Calu3 (cell line): ENCODE results near the gene RPL13A. TPM values are rescaled to one million over a fixed set of nuclear protein-coding genes. Genes with fewer than 3 reads are reported as not detected.

Experiments
- BruUV-seq: library from RNA; stranded (reverse); fragments of 400-500 nt; replicated peaks from 2 replicates; lab custom pipeline; 2021; lab: Mats Ljungman, UMichigan
- CTCF ChIA-PET: fragments of 300-600 bp; sonication (Branson Sonifier 250); formaldehyde crosslinking; loops from one replicate; lab custom pipeline; 2022; ENCODE audit warnings: antibody characterized with exemption; lab: Charles Lee
- DNase-seq: peaks from one replicate; pipeline ENCODE4 v3.0.0; 2022
- H3K27ac Mint-ChIP-seq: one replicate; pipeline ENCODE4 v1.8.0; 2022; ENCODE audit warnings: mixed read lengths; ENCODE audit not compliant: unreplicated experiment
- H3K27me3 Mint-ChIP-seq: one replicate; pipeline ENCODE4 v1.8.0; 2022; ENCODE audit warnings: mixed read lengths; ENCODE audit not compliant: unreplicated experiment
- H3K36me3 Mint-ChIP-seq: one replicate; pipeline ENCODE4 v1.8.0; 2022; ENCODE audit warnings: mild to moderate bottlenecking, moderate library complexity, mixed read lengths; ENCODE audit not compliant: insufficient read depth, unreplicated experiment
- H3K4me1 Mint-ChIP-seq: one replicate; pipeline ENCODE4 v1.8.0; 2022; ENCODE audit warnings: mild to moderate bottlenecking, low read depth, mixed read lengths; ENCODE audit not compliant: unreplicated experiment
- H3K4me3 Mint-ChIP-seq: one replicate; pipeline ENCODE4 v1.8.0; 2022; ENCODE audit warnings: mild to moderate bottlenecking, low read depth, moderate library complexity, mixed read lengths; ENCODE audit not compliant: unreplicated experiment
- H3K9me3 Mint-ChIP-seq: one replicate; pipeline ENCODE4 v1.8.0; 2022; ENCODE audit warnings: low read depth, mixed read lengths; ENCODE audit not compliant: unreplicated experiment
- CTCF ChIP-seq: fragments of 200-600 bp; IDR thresholded peaks from one replicate; pipeline ENCODE4 v1.8.0; 2022; ENCODE audit warnings: antibody characterized with exemption; ENCODE audit not compliant: unreplicated experiment
- intact Hi-C: fragments of 100-400 bp; cut with micrococcal nuclease; formaldehyde crosslinking; loops from one replicate; pipeline ENCODE4 v1.10.0; 2022; ENCODE audit not compliant: unreplicated experiment
- total RNA-seq: library from RNA; stranded (reverse); gene quantifications from 2 replicates; pipeline ENCODE4 v1.2.3, GENCODE V29; 2022

RPL13A gene
- total RNA-seq, 1 experiment from 2014 or later, result 1,993 TPM

DNA sequence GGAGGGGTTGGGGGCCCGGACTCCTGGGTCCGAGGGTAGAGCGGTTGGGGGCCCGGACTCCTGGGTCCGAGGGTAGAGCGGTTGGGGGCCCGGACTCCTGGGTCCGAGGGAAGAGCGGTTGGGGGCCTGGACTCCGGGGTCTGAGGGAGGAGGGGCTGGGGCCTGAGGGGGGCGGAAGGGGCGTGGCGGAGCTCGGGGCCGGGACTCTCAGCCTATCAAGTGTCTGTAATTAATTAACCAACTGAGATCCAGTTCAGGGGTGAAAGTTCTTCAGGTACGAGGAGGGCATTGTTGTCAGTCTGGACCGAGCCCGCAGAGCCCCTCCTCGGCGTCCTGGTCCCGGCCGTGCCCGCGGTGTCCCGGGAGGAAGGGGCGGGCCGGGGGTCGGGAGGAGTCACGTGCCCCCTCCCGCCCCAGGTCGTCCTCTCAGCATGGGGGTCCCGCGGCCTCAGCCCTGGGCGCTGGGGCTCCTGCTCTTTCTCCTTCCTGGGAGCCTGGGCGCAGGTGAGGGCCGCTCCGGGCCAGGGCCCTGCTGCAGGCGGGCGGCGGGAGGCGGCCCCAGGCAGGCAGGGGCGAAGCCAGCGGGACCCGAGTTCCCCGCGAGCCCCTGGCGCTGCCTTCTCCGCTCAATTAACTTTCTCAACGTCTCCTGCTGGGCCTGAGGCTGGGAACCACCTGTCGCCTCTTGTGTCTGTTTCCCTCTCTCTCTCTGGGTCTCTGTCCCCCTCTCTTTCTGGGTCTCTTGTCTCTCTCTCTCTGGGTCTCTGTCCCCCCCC lies 25.8 kb downstream of the RPL13A start:
- BruUV-seq, result no TSS peak
- TF ChIP-seq CTCF, result no peak
- no peaks in the 10 kb centered on the region for H3K9me3 Mint-ChIP-seq
- CTCF ChIA-PET, result interaction anchor here (0.5 to 1.9 kb wide), 5 partner anchors 32 to 692 kb away, joined by 3 to 8 read pairs (median 5); no protein-coding TSS in a partner anchor
- H3K27me3 Mint-ChIP-seq, result no peaks in the 10 kb centered on the region
- H3K4me1 Mint-ChIP-seq, result peaks cover 27% of the 10 kb centered on the region
- intact Hi-C loops, result no loop called here
- peak; percentile 54 for DNase-seq
- peak overlapping the region; percentile 69 for H3K27ac Mint-ChIP-seq
- H3K4me3 Mint-ChIP-seq, result peak overlapping the region; percentile 77
- peaks cover 30% of the 10 kb centered on the region for H3K36me3 Mint-ChIP-seq

DNA sequence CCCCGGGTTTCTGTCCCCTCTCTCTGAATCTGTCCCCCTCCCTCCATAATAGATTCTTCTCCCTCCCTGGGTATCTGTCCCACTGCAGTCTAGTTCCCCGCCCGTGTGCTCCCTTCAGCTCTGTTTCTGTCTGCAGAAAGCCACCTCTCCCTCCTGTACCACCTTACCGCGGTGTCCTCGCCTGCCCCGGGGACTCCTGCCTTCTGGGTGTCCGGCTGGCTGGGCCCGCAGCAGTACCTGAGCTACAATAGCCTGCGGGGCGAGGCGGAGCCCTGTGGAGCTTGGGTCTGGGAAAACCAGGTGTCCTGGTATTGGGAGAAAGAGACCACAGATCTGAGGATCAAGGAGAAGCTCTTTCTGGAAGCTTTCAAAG lies 26.3 kb downstream of the RPL13A start:
- TF ChIP-seq CTCF, result no peak
- peak overlapping the region; percentile 69 for H3K27ac Mint-ChIP-seq
- DNase-seq, result no peak
- CTCF ChIA-PET, result interaction anchor here (0.7 to 1.9 kb wide), 2 partner anchors 32 to 33 kb away, joined by 5 to 8 read pairs; no protein-coding TSS in a partner anchor
- TSS peak; percentile 39 for BruUV-seq
- H3K9me3 Mint-ChIP-seq, result no peaks in the 10 kb centered on the region
- H3K36me3 Mint-ChIP-seq, result peaks cover 30% of the 10 kb centered on the region
- peaks cover 27% of the 10 kb centered on the region for H3K4me1 Mint-ChIP-seq
- no peaks in the 10 kb centered on the region for H3K27me3 Mint-ChIP-seq
- intact Hi-C loops, result no loop called here
- peak overlapping the region; percentile 77 for H3K4me3 Mint-ChIP-seq

- CTCF ChIA-PET, result interaction anchor here (0.7 to 1.9 kb wide), 2 partner anchors 32 to 33 kb away, joined by 5 to 8 read pairs; no protein-coding TSS in a partner anchor
- intact Hi-C loops, result no loop called here
- Mint-ChIP-seq H3K4me3 (peak overlapping the region; percentile 77), H3K36me3 (peaks cover 30% of the 10 kb centered on the region), H3K4me1 (peaks cover 27% of the 10 kb centered on the region), H3K9me3 (no peaks in the 10 kb centered on the region), H3K27me3 (no peaks in the 10 kb centered on the region), H3K27ac (no peak overlapping the region)
- TF ChIP-seq CTCF, result no peak
- no peak for DNase-seq
- no TSS peak for BruUV-seq
Measured at GRCh38 chr19:49514151-49514550, 26.7 kb downstream of the RPL13A start.

DNA sequence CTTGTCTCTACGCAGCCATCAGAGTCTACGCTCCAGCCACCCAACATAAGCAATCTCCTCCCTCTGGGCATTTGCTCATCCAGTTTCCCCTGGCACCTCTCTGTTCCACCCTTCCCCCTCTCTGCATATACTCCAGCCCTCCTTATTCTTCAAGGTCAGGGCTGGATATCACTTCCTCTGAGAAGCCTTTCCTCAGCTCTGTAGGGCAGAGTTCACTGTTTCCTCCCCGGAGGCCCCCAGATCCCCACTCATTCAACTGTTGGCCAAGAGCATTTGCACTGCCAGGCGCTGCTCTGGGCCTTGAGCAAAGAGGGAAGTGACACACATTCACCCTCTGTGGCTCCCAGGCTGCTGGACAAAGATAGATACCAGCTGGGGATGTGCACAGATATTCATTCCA lies 28.4 kb downstream of the RPL13A start:
- CTCF ChIA-PET, result interaction anchor here (0.5 to 0.7 kb wide), 2 partner anchors 54 to 74 kb away, joined by 3 to 4 read pairs; no protein-coding TSS in a partner anchor
- H3K4me1 Mint-ChIP-seq, result peaks cover 27% of the 10 kb centered on the region
- TF ChIP-seq CTCF, result no peak
- BruUV-seq, result no TSS peak
- no peak for DNase-seq
- intact Hi-C loops, result no loop called here
- H3K4me3 Mint-ChIP-seq, result no peak overlapping the region
- H3K27me3 Mint-ChIP-seq, result no peaks in the 10 kb centered on the region
- H3K27ac Mint-ChIP-seq, result no peak overlapping the region
- H3K9me3 Mint-ChIP-seq, result no peaks in the 10 kb centered on the region
- H3K36me3 Mint-ChIP-seq, result peaks cover 30% of the 10 kb centered on the region
